ENCODE measurements around the gene FBLN1. TPM values are rescaled to one million over a fixed set of nuclear protein-coding genes. Genes with fewer than 3 reads are reported as not detected.

Gene FBLN1
- total RNA-seq, 1 experiment from 2014 or later: 183 TPM

DNA sequence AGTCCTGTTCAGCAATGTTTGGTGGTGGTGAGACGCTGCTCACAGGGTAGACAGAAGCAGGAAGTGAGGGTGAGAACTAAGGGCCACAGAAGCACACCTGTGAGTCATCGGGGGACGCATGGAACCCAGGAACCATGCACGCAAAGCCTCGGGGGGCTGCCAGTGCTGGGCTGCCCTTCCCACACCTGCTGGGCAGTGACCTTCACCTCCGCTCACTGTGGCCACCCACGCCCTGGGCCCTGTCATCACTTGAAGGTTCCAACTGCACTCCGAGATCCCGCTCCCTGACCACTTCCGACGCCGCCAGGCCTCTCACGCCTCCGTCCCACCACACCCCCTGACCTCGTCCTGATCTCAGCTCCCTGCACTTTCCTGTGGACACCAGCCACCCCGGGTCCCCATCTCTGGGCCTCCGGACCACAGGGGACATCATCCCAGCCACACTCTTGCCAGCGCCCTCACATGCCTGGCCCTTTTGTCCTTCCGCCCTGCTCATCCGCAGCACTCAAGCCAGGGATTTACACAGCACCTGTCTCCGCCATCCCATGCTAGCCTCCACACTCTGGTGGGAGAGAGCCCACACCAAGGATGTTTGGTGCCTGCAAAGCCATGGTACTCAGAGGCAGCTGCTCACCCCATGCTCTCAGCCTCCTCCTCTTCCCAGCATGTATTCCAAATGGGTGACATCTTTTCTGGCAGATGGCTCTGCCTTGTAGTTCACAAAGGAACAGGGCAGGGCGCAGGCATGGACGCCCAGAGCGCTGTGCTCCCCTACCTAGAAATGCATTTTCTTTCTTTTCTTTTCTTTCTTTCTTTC lies 145.8 kb downstream of the FBLN1 start:
- no peak overlapping the region for H3K27ac Mint-ChIP-seq
- peaks cover 35% of the 10 kb centered on the region for H3K27me3 Mint-ChIP-seq (ENCODE audit: low read depth)
- no peaks in the 10 kb centered on the region for H3K36me3 Mint-ChIP-seq
- CTCF ChIA-PET: interaction anchor here (1.4 kb wide), 1 partner anchor 217 kb away, joined by 4 read pairs; no protein-coding TSS in a partner anchor
- POLR2A ChIA-PET: no interaction called here
- no peak overlapping the region for H3K4me3 Mint-ChIP-seq
- no peak for DNase-seq (ENCODE audit: low spot score)
- ATAC-seq: no peak
- peaks cover 4% of the 10 kb centered on the region; the same call in 1 of the 2 replicates for H3K9me3 Mint-ChIP-seq
- TF ChIP-seq FOXP1 (CRISPR knock-in tag; IDR thresholded peaks at IDR 0.05; ENCODE audit: borderline replicate concordance) (no peak), SP1 (CRISPR knock-in tag; conservative IDR thresholded peaks at IDR 0.05) (no peak), MXD4 (CRISPR knock-in tag; IDR thresholded peaks at IDR 0.05; ENCODE audit: borderline replicate concordance) (no peak), JUN (CRISPR knock-in tag; IDR thresholded peaks at IDR 0.05) (no peak), NR3C1 (CRISPR knock-in tag; conservative IDR thresholded peaks at IDR 0.05; ENCODE audit: low read depth) (no peak), ATF1 (CRISPR knock-in tag; IDR thresholded peaks at IDR 0.05) (no peak), SMAD3 (CRISPR knock-in tag; IDR thresholded peaks at IDR 0.05; ENCODE audit: borderline replicate concordance) (no peak), SMAD4 (CRISPR knock-in tag; IDR thresholded peaks at IDR 0.05) (no peak), ESRRA (CRISPR knock-in tag; IDR thresholded peaks at IDR 0.05; ENCODE audit: borderline replicate concordance) (no peak), ZNF416 (CRISPR knock-in tag; IDR thresholded peaks at IDR 0.05) (no peak), ZNF232 (CRISPR knock-in tag; IDR thresholded peaks at IDR 0.05) (no peak), ZNF138 (CRISPR knock-in tag; conservative IDR thresholded peaks at IDR 0.05) (no peak), ZNF423 (CRISPR knock-in tag; IDR thresholded peaks at IDR 0.05) (no peak)
- TF ChIP-seq, protein P1, sequence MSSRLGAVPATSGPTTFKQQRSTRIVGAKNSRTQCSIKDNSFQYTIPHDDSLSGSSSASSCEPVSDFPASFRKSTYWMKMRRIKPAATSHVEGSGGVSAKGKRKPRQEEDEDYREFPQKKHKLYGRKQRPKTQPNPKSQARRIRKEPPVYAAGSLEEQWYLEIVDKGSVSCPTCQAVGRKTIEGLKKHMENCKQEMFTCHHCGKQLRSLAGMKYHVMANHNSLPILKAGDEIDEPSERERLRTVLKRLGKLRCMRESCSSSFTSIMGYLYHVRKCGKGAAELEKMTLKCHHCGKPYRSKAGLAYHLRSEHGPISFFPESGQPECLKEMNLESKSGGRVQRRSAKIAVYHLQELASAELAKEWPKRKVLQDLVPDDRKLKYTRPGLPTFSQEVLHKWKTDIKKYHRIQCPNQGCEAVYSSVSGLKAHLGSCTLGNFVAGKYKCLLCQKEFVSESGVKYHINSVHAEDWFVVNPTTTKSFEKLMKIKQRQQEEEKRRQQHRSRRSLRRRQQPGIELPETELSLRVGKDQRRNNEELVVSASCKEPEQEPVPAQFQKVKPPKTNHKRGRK (CRISPR knock-in tag; IDR thresholded peaks at IDR 0.05; ENCODE audit: borderline replicate concordance): no peak
- TF ChIP-seq, protein P2, sequence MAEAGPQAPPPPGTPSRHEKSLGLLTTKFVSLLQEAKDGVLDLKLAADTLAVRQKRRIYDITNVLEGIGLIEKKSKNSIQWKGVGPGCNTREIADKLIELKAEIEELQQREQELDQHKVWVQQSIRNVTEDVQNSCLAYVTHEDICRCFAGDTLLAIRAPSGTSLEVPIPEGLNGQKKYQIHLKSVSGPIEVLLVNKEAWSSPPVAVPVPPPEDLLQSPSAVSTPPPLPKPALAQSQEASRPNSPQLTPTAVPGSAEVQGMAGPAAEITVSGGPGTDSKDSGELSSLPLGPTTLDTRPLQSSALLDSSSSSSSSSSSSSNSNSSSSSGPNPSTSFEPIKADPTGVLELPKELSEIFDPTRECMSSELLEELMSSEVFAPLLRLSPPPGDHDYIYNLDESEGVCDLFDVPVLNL (CRISPR knock-in tag; IDR thresholded peaks at IDR 0.05; ENCODE audit: borderline replicate concordance, low read depth): no peak
- TF ChIP-seq, protein P3, sequence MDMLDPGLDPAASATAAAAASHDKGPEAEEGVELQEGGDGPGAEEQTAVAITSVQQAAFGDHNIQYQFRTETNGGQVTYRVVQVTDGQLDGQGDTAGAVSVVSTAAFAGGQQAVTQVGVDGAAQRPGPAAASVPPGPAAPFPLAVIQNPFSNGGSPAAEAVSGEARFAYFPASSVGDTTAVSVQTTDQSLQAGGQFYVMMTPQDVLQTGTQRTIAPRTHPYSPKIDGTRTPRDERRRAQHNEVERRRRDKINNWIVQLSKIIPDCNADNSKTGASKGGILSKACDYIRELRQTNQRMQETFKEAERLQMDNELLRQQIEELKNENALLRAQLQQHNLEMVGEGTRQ (CRISPR knock-in tag; IDR thresholded peaks at IDR 0.05): no peak
- TF ChIP-seq, protein P4, sequence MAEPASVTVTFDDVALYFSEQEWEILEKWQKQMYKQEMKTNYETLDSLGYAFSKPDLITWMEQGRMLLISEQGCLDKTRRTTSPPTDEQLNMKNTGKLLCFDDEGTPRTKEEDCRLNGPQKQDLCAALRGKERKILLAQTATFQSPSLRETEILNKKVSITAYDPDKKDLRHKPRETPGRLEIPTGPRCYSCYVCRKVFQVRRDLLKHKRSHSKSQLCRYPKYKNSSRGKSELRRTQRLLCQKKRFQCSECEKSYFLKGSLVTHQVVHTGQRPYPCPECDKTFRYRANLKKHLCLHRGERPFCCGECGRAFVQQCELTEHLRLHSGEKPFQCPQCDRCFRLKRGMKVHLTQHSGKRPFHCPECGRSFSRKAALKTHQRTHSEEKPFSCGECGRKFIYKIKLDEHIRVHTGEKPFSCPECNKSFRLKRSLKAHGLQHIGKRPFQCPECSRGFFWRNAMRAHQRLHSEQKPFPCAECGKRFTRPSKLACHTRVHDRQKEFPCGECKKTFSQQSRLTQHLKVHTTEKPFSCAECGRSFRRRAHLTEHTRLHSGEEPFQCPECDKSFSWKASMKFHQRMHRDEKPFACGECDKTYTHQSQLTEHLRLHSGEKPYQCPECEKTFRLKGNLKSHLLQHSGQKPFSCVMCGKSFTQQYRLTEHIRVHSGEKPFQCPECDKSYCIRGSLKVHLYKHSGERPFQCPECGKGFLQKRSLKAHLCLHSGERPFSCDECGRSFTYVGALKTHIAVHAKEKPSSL (CRISPR knock-in tag; conservative IDR thresholded peaks at IDR 0.05): no peak
- TF ChIP-seq, protein P5, sequence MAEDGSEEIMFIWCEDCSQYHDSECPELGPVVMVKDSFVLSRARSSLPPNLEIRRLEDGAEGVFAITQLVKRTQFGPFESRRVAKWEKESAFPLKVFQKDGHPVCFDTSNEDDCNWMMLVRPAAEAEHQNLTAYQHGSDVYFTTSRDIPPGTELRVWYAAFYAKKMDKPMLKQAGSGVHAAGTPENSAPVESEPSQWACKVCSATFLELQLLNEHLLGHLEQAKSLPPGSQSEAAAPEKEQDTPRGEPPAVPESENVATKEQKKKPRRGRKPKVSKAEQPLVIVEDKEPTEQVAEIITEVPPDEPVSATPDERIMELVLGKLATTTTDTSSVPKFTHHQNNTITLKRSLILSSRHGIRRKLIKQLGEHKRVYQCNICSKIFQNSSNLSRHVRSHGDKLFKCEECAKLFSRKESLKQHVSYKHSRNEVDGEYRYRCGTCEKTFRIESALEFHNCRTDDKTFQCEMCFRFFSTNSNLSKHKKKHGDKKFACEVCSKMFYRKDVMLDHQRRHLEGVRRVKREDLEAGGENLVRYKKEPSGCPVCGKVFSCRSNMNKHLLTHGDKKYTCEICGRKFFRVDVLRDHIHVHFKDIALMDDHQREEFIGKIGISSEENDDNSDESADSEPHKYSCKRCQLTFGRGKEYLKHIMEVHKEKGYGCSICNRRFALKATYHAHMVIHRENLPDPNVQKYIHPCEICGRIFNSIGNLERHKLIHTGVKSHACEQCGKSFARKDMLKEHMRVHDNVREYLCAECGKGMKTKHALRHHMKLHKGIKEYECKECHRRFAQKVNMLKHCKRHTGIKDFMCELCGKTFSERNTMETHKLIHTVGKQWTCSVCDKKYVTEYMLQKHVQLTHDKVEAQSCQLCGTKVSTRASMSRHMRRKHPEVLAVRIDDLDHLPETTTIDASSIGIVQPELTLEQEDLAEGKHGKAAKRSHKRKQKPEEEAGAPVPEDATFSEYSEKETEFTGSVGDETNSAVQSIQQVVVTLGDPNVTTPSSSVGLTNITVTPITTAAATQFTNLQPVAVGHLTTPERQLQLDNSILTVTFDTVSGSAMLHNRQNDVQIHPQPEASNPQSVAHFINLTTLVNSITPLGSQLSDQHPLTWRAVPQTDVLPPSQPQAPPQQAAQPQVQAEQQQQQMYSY (CRISPR knock-in tag; IDR thresholded peaks at IDR 0.05): no peak
- H3K4me1 Mint-ChIP-seq: peaks cover 12% of the 10 kb centered on the region
